SK-N-SH treated with all-trans-retinoic acid at 6 μM for 48 hours (cell line): ENCODE data around the gene TUG1.
A peak's percentile ranks its signal among the peaks of the same experiment; 100 is the strongest.

Experiments
- ATAC-seq: fragments of 200-7000 bp; cut with Tn5 transposase; 3 replicates; pipeline ENCODE4 v1.9.1; 2020; ENCODE audit warnings: mild to moderate bottlenecking, moderate library complexity
- ARNTL ChIP-seq: fragments of 450-650 bp; formaldehyde crosslinking; IDR thresholded peaks from 2 replicates; pipeline ENCODE4 v1.5.0; 2020; ENCODE audit warnings: low read depth, mild to moderate bottlenecking, moderate library complexity, borderline replicate concordance
- BACH2 ChIP-seq: fragments of 250-450 bp; sonication (Bioruptor Pico); IDR thresholded peaks from 2 replicates; pipeline ENCODE4 v1.9.0; 2021; ENCODE audit warnings: mild to moderate bottlenecking, borderline replicate concordance
- CSDC2 ChIP-seq: fragments of 250-450 bp; sonication (Bioruptor Pico); IDR thresholded peaks from 2 replicates; pipeline ENCODE4 v1.5.0; 2020; ENCODE audit warnings: mild to moderate bottlenecking, moderate library complexity
- ESRRG ChIP-seq: fragments of 250-450 bp; sonication (Bioruptor Pico); IDR thresholded peaks from 2 replicates; pipeline ENCODE4 v1.6.1; 2021; ENCODE audit warnings: mild to moderate bottlenecking
- GLIS3 ChIP-seq: fragments of 250-450 bp; sonication (Bioruptor Pico); IDR thresholded peaks from 2 replicates; pipeline ENCODE4 v1.5.0; 2020; ENCODE audit warnings: mild to moderate bottlenecking, moderate library complexity
- ISL1 ChIP-seq: fragments of 250-450 bp; sonication (Bioruptor Pico); IDR thresholded peaks from 2 replicates; pipeline ENCODE4 v2.1.2; 2022; ENCODE audit warnings: mild to moderate bottlenecking, moderate library complexity
- OSR1 ChIP-seq: fragments of 250-450 bp; sonication (Bioruptor Pico); IDR thresholded peaks from 2 replicates; pipeline ENCODE4 v1.8.0; 2022; ENCODE audit warnings: moderate library complexity, mild to moderate bottlenecking, inconsistent platforms
- PATZ1 ChIP-seq: fragments of 250-450 bp; sonication (Bioruptor Pico); IDR thresholded peaks from 2 replicates; pipeline ENCODE4 v1.8.0; 2020; ENCODE audit warnings: mild to moderate bottlenecking, moderate library complexity, borderline replicate concordance
- PPARA ChIP-seq: fragments of 250-450 bp; sonication (Bioruptor Pico); IDR thresholded peaks from 2 replicates; pipeline ENCODE4 v1.5.0; 2020; ENCODE audit warnings: mild to moderate bottlenecking, borderline replicate concordance
- RARB ChIP-seq: fragments of 250-450 bp; sonication (Bioruptor Pico); IDR thresholded peaks from 2 replicates; pipeline ENCODE4 v1.8.0; 2021; ENCODE audit warnings: mild to moderate bottlenecking, moderate library complexity
- TCF4 ChIP-seq: fragments of 250-450 bp; sonication (Bioruptor Pico); IDR thresholded peaks from 2 replicates; pipeline ENCODE4 v1.8.0; 2021; ENCODE audit warnings: mild to moderate bottlenecking, moderate library complexity, borderline replicate concordance
- TOX ChIP-seq: fragments of 250-450 bp; sonication (Bioruptor Pico); IDR thresholded peaks from 2 replicates; pipeline ENCODE4 v1.8.0; 2021; ENCODE audit warnings: mild to moderate bottlenecking, moderate library complexity, borderline replicate concordance
- TSHZ2 ChIP-seq: fragments of 250-450 bp; sonication (Bioruptor Pico); IDR thresholded peaks from 2 replicates; pipeline ENCODE4 v1.5.0; 2020; ENCODE audit warnings: mild to moderate bottlenecking, moderate library complexity
- ZC3H10 ChIP-seq: fragments of 250-450 bp; sonication (Bioruptor Pico); IDR thresholded peaks from 2 replicates; pipeline ENCODE4 v1.5.1; 2021; ENCODE audit warnings: mild to moderate bottlenecking, moderate library complexity
- ZFP3 ChIP-seq: fragments of 250-450 bp; sonication (Bioruptor Pico); IDR thresholded peaks from 2 replicates; pipeline ENCODE4 v1.5.0; 2020; ENCODE audit warnings: mild to moderate bottlenecking, moderate library complexity
- ZFP30 ChIP-seq: fragments of 450-650 bp; formaldehyde crosslinking; IDR thresholded peaks from 2 replicates; pipeline ENCODE4 v1.5.0; 2022; ENCODE audit warnings: mild to moderate bottlenecking, moderate library complexity
- ZNF565 ChIP-seq: fragments of 450-650 bp; formaldehyde crosslinking; conservative IDR thresholded peaks from 2 replicates; pipeline ENCODE4 v1.5.0; 2020; ENCODE audit warnings: low read depth, mild to moderate bottlenecking, moderate library complexity
- ZNF70 ChIP-seq: fragments of 450-650 bp; formaldehyde crosslinking; IDR thresholded peaks from 2 replicates; pipeline ENCODE4 v1.5.0; 2020; ENCODE audit warnings: mild to moderate bottlenecking, moderate library complexity
- TF ChIP-seq, protein P1 (sequence below): fragments of 250-450 bp; sonication (Bioruptor Pico); IDR thresholded peaks from 2 replicates; pipeline ENCODE4 v1.5.1; 2020; ENCODE audit warnings: low read depth, mild to moderate bottlenecking, moderate library complexity

Gene TUG1

GRCh38 chr22:30968924-30969531, at the start of gene TUG1:
TUG1 (plus strand) TSS chr22:30969265.
- TF ChIP-seq, protein P1, sequence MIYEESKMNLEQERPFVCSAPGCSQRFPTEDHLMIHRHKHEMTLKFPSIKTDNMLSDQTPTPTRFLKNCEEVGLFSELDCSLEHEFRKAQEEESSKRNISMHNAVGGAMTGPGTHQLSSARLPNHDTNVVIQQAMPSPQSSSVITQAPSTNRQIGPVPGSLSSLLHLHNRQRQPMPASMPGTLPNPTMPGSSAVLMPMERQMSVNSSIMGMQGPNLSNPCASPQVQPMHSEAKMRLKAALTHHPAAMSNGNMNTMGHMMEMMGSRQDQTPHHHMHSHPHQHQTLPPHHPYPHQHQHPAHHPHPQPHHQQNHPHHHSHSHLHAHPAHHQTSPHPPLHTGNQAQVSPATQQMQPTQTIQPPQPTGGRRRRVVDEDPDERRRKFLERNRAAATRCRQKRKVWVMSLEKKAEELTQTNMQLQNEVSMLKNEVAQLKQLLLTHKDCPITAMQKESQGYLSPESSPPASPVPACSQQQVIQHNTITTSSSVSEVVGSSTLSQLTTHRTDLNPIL: no peak
- no peak for TF ChIP-seq ZC3H10
- ATAC-seq: peak; percentile 99

- no peak for TF ChIP-seq ESRRG
- TF ChIP-seq TCF4 (CRISPR knock-in tag): no peak
- no peak for ATAC-seq
These were observed 49.1 kb upstream of the TUG1 start for GRCh38 chr22:30919973-30920372.

DNA sequence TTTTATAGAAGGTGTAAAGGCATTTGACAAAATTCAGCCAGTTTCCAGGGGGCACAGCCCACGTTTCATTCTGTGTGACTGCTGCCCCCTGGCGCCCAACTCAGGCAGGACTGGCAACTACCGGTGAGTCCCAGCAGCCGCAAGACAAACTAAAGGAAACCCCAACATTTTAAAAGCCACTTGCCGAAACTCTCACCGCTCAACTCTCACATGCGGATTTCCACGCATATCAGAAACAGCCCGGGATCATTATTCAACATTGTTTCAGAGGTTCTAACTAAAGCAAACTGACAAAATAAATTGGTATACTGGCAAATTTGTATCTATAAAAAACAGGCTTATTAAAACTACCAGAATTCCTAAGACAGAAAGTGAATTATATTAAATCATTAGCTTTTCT, 48.7 kb upstream of the TUG1 start:
- ATAC-seq: peak; percentile 88
- TF ChIP-seq TOX (CRISPR knock-in tag): no peak
- TF ChIP-seq PATZ1 (CRISPR knock-in tag): no peak
- TF ChIP-seq, protein P1: no peak
- TF ChIP-seq TCF4 (CRISPR knock-in tag): no peak
- TF ChIP-seq TSHZ2 (CRISPR knock-in tag): no peak
- no peak for TF ChIP-seq CSDC2
- TF ChIP-seq ZNF565 (CRISPR knock-in tag): no peak
- no peak for TF ChIP-seq ZFP3 (CRISPR knock-in tag)
- TF ChIP-seq ZC3H10: no peak
- TF ChIP-seq OSR1 (CRISPR knock-in tag): no peak
- no peak for TF ChIP-seq ISL1 (CRISPR knock-in tag)
- TF ChIP-seq RARB: no peak
- TF ChIP-seq ARNTL: no peak
- TF ChIP-seq ZFP30 (CRISPR knock-in tag): no peak

DNA sequence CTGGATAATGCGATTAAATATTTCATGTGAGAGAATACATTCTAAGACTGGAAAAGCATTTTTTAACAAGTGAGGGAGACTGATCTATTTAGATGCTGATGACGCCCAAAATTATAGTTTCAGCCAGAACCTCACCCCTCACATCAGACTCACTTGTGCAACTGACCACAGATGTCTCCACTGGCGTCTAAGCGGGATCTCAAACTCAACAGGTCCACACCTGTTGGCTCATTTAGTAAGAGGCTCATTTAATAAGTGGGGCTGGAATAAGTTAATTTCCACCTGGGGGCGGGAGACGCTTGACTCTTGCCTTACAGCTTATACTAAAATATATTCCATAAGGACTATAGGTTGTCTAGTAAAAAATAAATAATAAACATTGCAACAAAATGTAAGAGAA, 48.0 kb upstream of the TUG1 start:
- TF ChIP-seq CSDC2 (no peak), GLIS3 (CRISPR knock-in tag) (no peak), ZFP3 (CRISPR knock-in tag) (no peak), ZNF70 (CRISPR knock-in tag) (no peak), ARNTL (no peak), TCF4 (CRISPR knock-in tag) (no peak), PPARA (CRISPR knock-in tag) (no peak), OSR1 (CRISPR knock-in tag) (no peak), ZNF565 (CRISPR knock-in tag) (no peak), RARB (no peak), TOX (CRISPR knock-in tag) (no peak), BACH2 (CRISPR knock-in tag) (no peak)
- TF ChIP-seq, protein P1: no peak
- no peak for ATAC-seq
